ENCODE data around the gene KCNJ10.

DNA sequence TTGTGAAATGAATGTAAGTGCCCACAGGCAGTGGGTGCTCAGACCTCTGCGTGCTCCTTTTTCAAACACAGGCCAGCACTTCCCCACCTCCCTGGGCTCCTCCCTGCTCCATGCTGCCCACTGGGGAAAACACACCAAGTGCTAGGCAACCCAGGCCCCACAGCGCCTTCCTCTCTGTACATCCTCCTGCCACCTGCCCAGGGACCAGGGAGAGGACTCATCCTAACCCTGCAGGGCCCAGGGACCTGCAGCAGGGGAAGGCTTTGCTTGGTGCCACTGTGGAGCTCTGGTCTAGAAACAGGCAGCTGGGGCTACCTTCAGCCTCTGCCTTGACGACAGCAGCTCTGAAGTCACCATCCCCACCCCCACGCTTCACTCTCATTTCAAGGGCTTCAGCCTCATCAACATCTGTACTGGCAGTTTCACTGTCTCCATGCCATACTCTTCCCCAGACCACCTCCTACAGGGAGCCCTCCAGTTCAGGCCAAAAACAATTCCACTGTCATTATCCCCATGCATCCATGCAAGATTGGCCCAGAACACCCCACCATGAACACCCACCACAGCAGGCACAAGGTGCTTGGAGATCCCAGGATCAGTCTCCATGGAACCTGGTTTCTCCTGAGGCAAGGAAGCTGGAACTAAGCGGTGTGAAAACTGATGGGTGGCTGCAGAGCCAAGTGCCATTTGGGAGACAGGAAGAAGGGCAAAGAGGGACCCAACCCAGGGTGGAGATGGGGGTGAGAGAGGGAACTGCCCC is 27.4 kb upstream of the KCNJ10 start:
- no peak for TF ChIP-seq EZH2 (IDR thresholded peaks at IDR 0.05; ENCODE audit: borderline replicate concordance)
- no peak for TF ChIP-seq EZH2phosphoT487 (IDR thresholded peaks at IDR 0.05; ENCODE audit: low read depth, severe bottlenecking, unreplicated experiment)
